Neural cell (in vitro differentiated cells): Measurements from ENCODE around the gene NUP210. TPM values are rescaled to one million over a fixed set of nuclear protein-coding genes. Genes with fewer than 3 reads are reported as not detected.

Experiments
- H2AFZ ChIP-seq: fragments of 200-600, 300-800 bp; sonication (generic), shearing (Covaris generic); 2 replicates; pipeline ENCODE4 v1.6.0; 2014; ENCODE audit warnings: low read depth, mild to moderate bottlenecking, antibody characterized with exemption, low read length, moderate library complexity
- H3F3A ChIP-seq: fragments of 200-600 bp; shearing (Covaris generic); 2 replicates; pipeline ENCODE4 v1.6.1; 2016; ENCODE audit warnings: mild to moderate bottlenecking, moderate library complexity, mixed read lengths, antibody characterized with exemption, low read length; ENCODE audit not compliant: insufficient read depth, poor library complexity, severe bottlenecking
- H3K27ac ChIP-seq: fragments of 200-600, 300-800 bp; sonication (generic), shearing (Covaris generic); 2 replicates; pipeline ENCODE4 v1.5.1; 2014; ENCODE audit warnings: mild to moderate bottlenecking, low read length, moderate library complexity
- H3K27me3 ChIP-seq: fragments of 300-800, 200-600 bp; sonication (generic), shearing (Covaris generic); 2 replicates; pipeline ENCODE4 v1.6.0; 2014; ENCODE audit warnings: mild to moderate bottlenecking, low read depth, low read length, moderate library complexity; ENCODE audit not compliant: insufficient read depth
- H3K36me3 ChIP-seq: fragments of 300-800, 200-600 bp; sonication (generic), shearing (Covaris generic); 2 replicates; pipeline ENCODE4 v1.5.1; 2014; ENCODE audit warnings: mild to moderate bottlenecking, antibody characterized with exemption, low read length, moderate library complexity; ENCODE audit not compliant: insufficient read depth
- H3K4me2 ChIP-seq: fragments of 300-800, 200-600 bp; sonication (generic), shearing (Covaris generic); 2 replicates; pipeline ENCODE4 v1.6.0; 2014; ENCODE audit warnings: mild to moderate bottlenecking, low read length
- H3K4me3 ChIP-seq: fragments of 300-800, 200-600 bp; sonication (generic), shearing (Covaris generic); 2 replicates; pipeline ENCODE4 v1.5.1; 2014; ENCODE audit warnings: mild to moderate bottlenecking, low read length, moderate library complexity
- H3K79me2 ChIP-seq: fragments of 200-600 bp; shearing (Covaris generic); replicated peaks from 2 replicates; pipeline ENCODE4 v1.6.0; 2014; ENCODE audit warnings: mild to moderate bottlenecking, low read length, moderate library complexity; ENCODE audit not compliant: insufficient read depth
- H3K9ac ChIP-seq: fragments of 300-800, 200-600 bp; sonication (generic), shearing (Covaris generic); 2 replicates; pipeline ENCODE4 v1.6.1; 2016; ENCODE audit warnings: mild to moderate bottlenecking, low read length, mixed read lengths
- H3K9me2 ChIP-seq: fragments of 200-600 bp; shearing (Covaris generic); 2 replicates; pipeline ENCODE4 v1.6.1; 2016; ENCODE audit warnings: mild to moderate bottlenecking, low read length, mixed read lengths; ENCODE audit not compliant: insufficient read depth
- H3K9me3 ChIP-seq: fragments of 200-600, 300-800 bp; sonication (generic), shearing (Covaris generic); 2 replicates; pipeline ENCODE4 v1.6.1; 2016; ENCODE audit warnings: mild to moderate bottlenecking, mixed run types, low read length, moderate library complexity, mixed read lengths
- H4K20me1 ChIP-seq: fragments of 200-600 bp; shearing (Covaris generic); 2 replicates; pipeline ENCODE4 v1.6.1; 2016; ENCODE audit warnings: mild to moderate bottlenecking, mixed run types; ENCODE audit not compliant: insufficient read depth
- CTCF ChIP-seq: fragments of 450-650 bp; IDR thresholded peaks from 2 replicates; pipeline ENCODE4 v1.5.1; 2014; ENCODE audit warnings: antibody characterized with exemption, mild to moderate bottlenecking, moderate library complexity; ENCODE audit not compliant: poor library complexity, severe bottlenecking
- EP300 ChIP-seq: fragments of 450-650 bp; conservative IDR thresholded peaks from 2 replicates; pipeline ENCODE4 v1.6.1; 2014; ENCODE audit warnings: antibody characterized with exemption, mild to moderate bottlenecking, moderate library complexity; ENCODE audit not compliant: poor library complexity, severe bottlenecking
- EZH2 ChIP-seq: fragments of 200-600, 300-800 bp; shearing (Covaris generic), sonication (generic); IDR thresholded peaks from 2 replicates; pipeline ENCODE4 v1.6.1; 2014; ENCODE audit warnings: antibody characterized with exemption, low read length, borderline replicate concordance, mild to moderate bottlenecking; ENCODE audit not compliant: insufficient read depth, poor library complexity, severe bottlenecking
- MXI1 ChIP-seq: fragments of 450-650 bp; conservative IDR thresholded peaks from 2 replicates; pipeline ENCODE4 v1.6.1; 2014; ENCODE audit warnings: antibody characterized with exemption, mild to moderate bottlenecking; ENCODE audit not compliant: poor library complexity, severe bottlenecking
- POLR2AphosphoS5 ChIP-seq: IDR thresholded peaks from 2 replicates; pipeline ENCODE4 v1.6.1; 2012
- RAD21 ChIP-seq: fragments of 450-650 bp; conservative IDR thresholded peaks from 2 replicates; pipeline ENCODE4 v1.6.1; 2014; ENCODE audit warnings: antibody characterized with exemption, mild to moderate bottlenecking, moderate library complexity
- SMC3 ChIP-seq: fragments of 450-650 bp; conservative IDR thresholded peaks from 2 replicates; pipeline ENCODE4 v1.6.1; 2014; ENCODE audit warnings: antibody characterized with exemption, mild to moderate bottlenecking, moderate library complexity; ENCODE audit not compliant: poor library complexity
- TAF1 ChIP-seq: IDR thresholded peaks from 2 replicates; pipeline ENCODE4 v1.6.1; 2012; ENCODE audit warnings: low read depth
- polyA plus RNA-seq: library from polyadenylated mRNA; depleted of rRNA; stranded (reverse); fragments of >200 nt; gene quantifications from 2 replicates; pipeline ENCODE4 v1.2.3, GENCODE V29; 2014
- TF ChIP-seq, protein P1 (sequence below): IDR thresholded peaks from 2 replicates; pipeline ENCODE4 v1.6.1; 2012; ENCODE audit warnings: borderline replicate concordance

Gene NUP210
- polyA plus RNA-seq, 1 donor from 2014 or later = 8.2 TPM

DNA sequence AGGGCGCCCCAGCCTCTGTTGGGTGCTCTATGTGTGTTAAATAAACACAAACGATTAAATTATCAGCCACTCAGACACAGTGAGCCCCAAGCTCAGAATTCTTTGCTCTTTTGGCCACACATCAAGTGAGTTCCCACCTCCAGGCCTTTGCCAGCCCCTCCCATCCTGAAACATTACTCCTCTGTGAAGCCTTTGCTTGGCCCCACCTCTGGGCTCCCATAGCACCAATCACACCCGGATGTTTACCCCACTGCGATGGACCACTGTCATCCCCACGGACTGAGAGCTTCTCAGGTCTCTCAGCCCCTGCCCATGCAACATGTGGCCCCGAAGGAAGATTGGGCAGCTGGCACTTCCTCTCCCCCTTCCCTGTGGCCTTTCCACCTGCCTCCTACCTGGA, 85.1 kb downstream of the NUP210 start:
- no peak overlapping the region for H3K9ac ChIP-seq
- H3K36me3 ChIP-seq = no peaks in the 10 kb centered on the region

DNA sequence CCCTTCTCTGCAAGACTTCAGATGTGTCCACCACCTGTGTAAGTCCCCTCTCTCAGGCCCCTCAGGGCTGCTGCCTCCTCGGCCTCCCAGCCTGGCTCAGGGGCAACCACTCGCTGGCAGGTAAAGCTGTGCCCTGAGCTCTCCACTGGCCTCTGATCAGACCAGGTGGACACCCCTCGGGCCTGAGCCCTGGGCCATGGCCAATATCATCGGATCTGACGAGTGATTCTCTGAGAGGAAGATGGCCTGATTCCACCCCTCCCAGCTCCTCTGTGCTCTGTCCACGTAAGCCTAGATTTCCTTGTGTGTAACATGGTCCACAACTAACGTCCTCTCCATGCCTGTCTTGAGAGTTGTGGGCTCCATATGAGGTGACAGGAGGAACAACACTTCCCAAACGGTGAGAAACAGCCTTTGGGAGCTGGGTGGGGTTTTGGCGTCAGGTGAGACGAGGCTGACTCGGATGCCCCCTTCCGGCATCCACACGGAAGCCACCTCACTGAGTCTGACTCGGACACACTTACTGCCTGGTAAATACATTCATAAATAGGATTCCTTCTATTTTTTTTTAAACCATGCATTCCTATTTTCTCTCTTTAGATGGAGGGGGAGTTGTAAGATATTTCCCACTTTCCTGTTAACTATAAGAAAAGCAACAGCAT, 86.8 kb downstream of the NUP210 start:
- H3K4me3 ChIP-seq = no peak overlapping the region
- H3K9me3 ChIP-seq = no peaks in the 10 kb centered on the region
- no peak overlapping the region for H2AFZ ChIP-seq
- H3K79me2 ChIP-seq = no peaks in the 10 kb centered on the region
- H4K20me1 ChIP-seq = no peaks in the 10 kb centered on the region
- H3K9ac ChIP-seq = no peak overlapping the region
- no peaks in the 10 kb centered on the region for H3K27me3 ChIP-seq
- no peaks in the 10 kb centered on the region for H3K9me2 ChIP-seq
- H3K27ac ChIP-seq = no peak overlapping the region
- H3K4me2 ChIP-seq = no peak overlapping the region
- H3F3A ChIP-seq = no peaks in the 10 kb centered on the region
- H3K36me3 ChIP-seq = no peaks in the 10 kb centered on the region
- TF ChIP-seq RAD21 (no peak), CTCF (no peak), POLR2AphosphoS5 (no peak), MXI1 (no peak), TAF1 (no peak), EZH2 (no peak), SMC3 (no peak)
- TF ChIP-seq, protein P1, sequence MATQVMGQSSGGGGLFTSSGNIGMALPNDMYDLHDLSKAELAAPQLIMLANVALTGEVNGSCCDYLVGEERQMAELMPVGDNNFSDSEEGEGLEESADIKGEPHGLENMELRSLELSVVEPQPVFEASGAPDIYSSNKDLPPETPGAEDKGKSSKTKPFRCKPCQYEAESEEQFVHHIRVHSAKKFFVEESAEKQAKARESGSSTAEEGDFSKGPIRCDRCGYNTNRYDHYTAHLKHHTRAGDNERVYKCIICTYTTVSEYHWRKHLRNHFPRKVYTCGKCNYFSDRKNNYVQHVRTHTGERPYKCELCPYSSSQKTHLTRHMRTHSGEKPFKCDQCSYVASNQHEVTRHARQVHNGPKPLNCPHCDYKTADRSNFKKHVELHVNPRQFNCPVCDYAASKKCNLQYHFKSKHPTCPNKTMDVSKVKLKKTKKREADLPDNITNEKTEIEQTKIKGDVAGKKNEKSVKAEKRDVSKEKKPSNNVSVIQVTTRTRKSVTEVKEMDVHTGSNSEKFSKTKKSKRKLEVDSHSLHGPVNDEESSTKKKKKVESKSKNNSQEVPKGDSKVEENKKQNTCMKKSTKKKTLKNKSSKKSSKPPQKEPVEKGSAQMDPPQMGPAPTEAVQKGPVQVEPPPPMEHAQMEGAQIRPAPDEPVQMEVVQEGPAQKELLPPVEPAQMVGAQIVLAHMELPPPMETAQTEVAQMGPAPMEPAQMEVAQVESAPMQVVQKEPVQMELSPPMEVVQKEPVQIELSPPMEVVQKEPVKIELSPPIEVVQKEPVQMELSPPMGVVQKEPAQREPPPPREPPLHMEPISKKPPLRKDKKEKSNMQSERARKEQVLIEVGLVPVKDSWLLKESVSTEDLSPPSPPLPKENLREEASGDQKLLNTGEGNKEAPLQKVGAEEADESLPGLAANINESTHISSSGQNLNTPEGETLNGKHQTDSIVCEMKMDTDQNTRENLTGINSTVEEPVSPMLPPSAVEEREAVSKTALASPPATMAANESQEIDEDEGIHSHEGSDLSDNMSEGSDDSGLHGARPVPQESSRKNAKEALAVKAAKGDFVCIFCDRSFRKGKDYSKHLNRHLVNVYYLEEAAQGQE = no peak

More for the DNA sequence above, 85.1 kb downstream of the NUP210 start:
- H3K9me2 ChIP-seq = no peaks in the 10 kb centered on the region
- no peak overlapping the region for H3K27ac ChIP-seq
- H2AFZ ChIP-seq = no peak overlapping the region
- no peak for TF ChIP-seq MXI1
- TF ChIP-seq TAF1 = no peak
- no peak for TF ChIP-seq POLR2AphosphoS5
- TF ChIP-seq, protein P1 = no peak
- TF ChIP-seq EZH2 = no peak
- TF ChIP-seq EP300 = no peak
- TF ChIP-seq SMC3 = no peak
- TF ChIP-seq RAD21 = no peak
- TF ChIP-seq CTCF = no peak
- H3K4me2 ChIP-seq = no peak overlapping the region
- no peaks in the 10 kb centered on the region for H3K27me3 ChIP-seq
- H3F3A ChIP-seq = no peaks in the 10 kb centered on the region
- H3K79me2 ChIP-seq = no peaks in the 10 kb centered on the region
- no peaks in the 10 kb centered on the region for H4K20me1 ChIP-seq
- H3K9me3 ChIP-seq = no peaks in the 10 kb centered on the region
- H3K4me3 ChIP-seq = no peak overlapping the region
